Activated CD4-positive, alpha-beta T cell treated with anti-CD3 and anti-CD28 coated beads, Interleukin-2, amount 10 ng/mL, durations not matched to agents 24 days and 14 days (primary cell): Measurements from ENCODE around the gene EPM2AIP1. TPM values are rescaled to one million over a fixed set of nuclear protein-coding genes. Genes with fewer than 3 reads are reported as not detected.
"Not testable (repeated sequence)": the region's sequence is repeated elsewhere in the genome, so short reads cannot be mapped to it uniquely, and the experiment has no call there.

Source experiments
- DNase-seq: peaks from one replicate; pipeline ENCODE4 v3.0.0; 2022
- H3K27ac Mint-ChIP-seq: one replicate; pipeline ENCODE4 v1.8.0; 2022; ENCODE audit warnings: mild to moderate bottlenecking, mixed read lengths
- H3K27me3 Mint-ChIP-seq: one replicate; pipeline ENCODE4 v1.8.0; 2022; ENCODE audit warnings: mixed read lengths
- H3K36me3 Mint-ChIP-seq: one replicate; pipeline ENCODE4 v1.8.0; 2022; ENCODE audit warnings: low read depth, mild to moderate bottlenecking, mixed read lengths
- H3K4me1 Mint-ChIP-seq: one replicate; pipeline ENCODE4 v1.8.0; 2021; ENCODE audit warnings: mixed read lengths
- H3K4me3 Mint-ChIP-seq: one replicate; pipeline ENCODE4 v1.8.0; 2022; ENCODE audit warnings: mild to moderate bottlenecking, moderate library complexity, mixed read lengths
- H3K9me3 Mint-ChIP-seq: one replicate; pipeline ENCODE4 v1.8.0; 2021; ENCODE audit warnings: mixed read lengths
- intact Hi-C: fragments of 100-400 bp; cut with micrococcal nuclease; formaldehyde crosslinking; loops from one replicate; pipeline ENCODE4 v1.15.1; 2023
- total RNA-seq: library from RNA; stranded (reverse); gene quantifications from 2 replicates; pipeline ENCODE4 v1.2.3, GENCODE V29; 2022

EPM2AIP1 gene
- total RNA-seq = 15.8 TPM in 2 replicates

GRCh38 chr3:36992806-36993325 lies at the start of gene EPM2AIP1:
Gene EPM2AIP1, minus strand, starts transcription at chr3:36993131. Its CDS starts 54 bp downstream, at chr3:36993077.
- H3K4me1 Mint-ChIP-seq = peaks cover 43% of the 10 kb centered on the region
- intact Hi-C loops = loop anchor here (1.0 to 2.0 kb wide), 5 partner anchors 35 to 1144 kb away; partner anchors contain the start of gene ACAA1
- peaks cover 4% of the 10 kb centered on the region for H3K9me3 Mint-ChIP-seq
- peaks cover 43% of the 10 kb centered on the region for H3K36me3 Mint-ChIP-seq
- no peak within 1 kb of the TSS for H3K27ac Mint-ChIP-seq
- no peak within 1 kb of the TSS for H3K4me3 Mint-ChIP-seq
- no peaks in the 10 kb centered on the region for H3K27me3 Mint-ChIP-seq
- no peak for DNase-seq

DNA sequence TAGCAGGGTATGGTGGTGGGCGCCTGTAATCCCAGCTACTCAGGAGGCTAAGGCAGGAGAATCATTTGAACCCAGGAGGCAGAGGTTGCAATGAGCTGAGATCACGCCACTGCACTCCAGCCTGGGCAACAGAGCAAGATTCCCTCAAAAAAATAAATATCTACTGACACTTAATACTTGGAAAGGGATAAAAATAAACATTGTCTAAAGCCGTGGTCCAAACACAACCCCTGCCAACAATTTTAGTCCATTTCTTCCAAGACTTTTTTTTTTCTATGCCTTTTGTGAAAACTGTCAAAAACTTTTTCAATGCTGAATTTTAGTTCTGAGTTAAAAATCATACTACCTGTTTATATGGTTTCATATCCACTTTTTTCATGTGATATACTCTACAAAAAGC lies 49.8 kb upstream of the EPM2AIP1 start:
- H3K4me3 Mint-ChIP-seq, H3K27ac Mint-ChIP-seq, H3K4me1 Mint-ChIP-seq, H3K9me3 Mint-ChIP-seq, H3K27me3 Mint-ChIP-seq, DNase-seq, intact Hi-C loops: not testable (repeated sequence)
- H3K36me3 Mint-ChIP-seq = peaks cover 56% of the 10 kb centered on the region

GRCh38 chr3:37041546-37042195 lies 48.7 kb upstream of the EPM2AIP1 start:
- peaks cover 55% of the 10 kb centered on the region for H3K36me3 Mint-ChIP-seq
- H3K9me3 Mint-ChIP-seq = peaks cover 3% of the 10 kb centered on the region
- no peak overlapping the region for H3K4me3 Mint-ChIP-seq
- peaks cover 3% of the 10 kb centered on the region for H3K4me1 Mint-ChIP-seq
- no peaks in the 10 kb centered on the region for H3K27me3 Mint-ChIP-seq
- no peak overlapping the region for H3K27ac Mint-ChIP-seq
- intact Hi-C loops = no loop called here
- DNase-seq = no peak

GRCh38 chr3:37040231-37040630 lies 47.3 kb upstream of the EPM2AIP1 start:
- peaks cover 4% of the 10 kb centered on the region for H3K9me3 Mint-ChIP-seq
- DNase-seq = no peak
- intact Hi-C loops = no loop called here
- H3K27me3 Mint-ChIP-seq = no peaks in the 10 kb centered on the region
- no peak overlapping the region for H3K27ac Mint-ChIP-seq
- H3K36me3 Mint-ChIP-seq = peaks cover 63% of the 10 kb centered on the region
- no peak overlapping the region for H3K4me3 Mint-ChIP-seq
- peaks cover 3% of the 10 kb centered on the region for H3K4me1 Mint-ChIP-seq

- peaks cover 65% of the 10 kb centered on the region for H3K36me3 Mint-ChIP-seq
- intact Hi-C loops = no loop called here
- no peak overlapping the region for H3K27ac Mint-ChIP-seq
- no peaks in the 10 kb centered on the region for H3K27me3 Mint-ChIP-seq
- no peak overlapping the region for H3K4me3 Mint-ChIP-seq
- peaks cover 4% of the 10 kb centered on the region for H3K9me3 Mint-ChIP-seq
- H3K4me1 Mint-ChIP-seq = peaks cover 3% of the 10 kb centered on the region
- no peak for DNase-seq
Observed at GRCh38 chr3:37039161-37039846, 46.4 kb upstream of the EPM2AIP1 start.

DNA sequence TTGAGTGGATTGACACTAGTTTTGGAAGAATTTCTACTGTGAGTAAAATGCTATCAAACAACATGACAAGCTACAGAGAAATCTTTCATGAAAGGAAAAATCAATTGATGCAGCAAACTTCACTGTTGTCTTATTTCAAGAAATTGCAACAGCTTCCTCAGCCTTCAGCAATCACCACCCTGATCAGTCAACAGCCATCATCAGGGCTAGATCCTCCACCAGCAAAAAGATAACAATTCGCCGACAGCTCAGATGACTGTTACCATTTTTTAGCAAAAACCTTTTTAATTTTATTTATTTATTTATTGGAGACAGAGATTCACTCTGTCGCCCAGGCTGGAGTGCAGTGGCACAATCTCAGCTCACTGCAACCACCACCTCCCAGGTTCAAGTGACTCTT lies 44.4 kb upstream of the EPM2AIP1 start:
- Mint-ChIP-seq H3K27me3 (no peaks in the 10 kb centered on the region), H3K4me1 (peaks cover 3% of the 10 kb centered on the region), H3K9me3 (peaks cover 4% of the 10 kb centered on the region), H3K27ac (no peak overlapping the region), H3K4me3 (no peak overlapping the region), H3K36me3 (peaks cover 77% of the 10 kb centered on the region)
- no peak for DNase-seq
- intact Hi-C loops = no loop called here

- no peak for DNase-seq
- Mint-ChIP-seq H3K27ac (no peak overlapping the region), H3K27me3 (no peaks in the 10 kb centered on the region), H3K36me3 (peaks cover 65% of the 10 kb centered on the region), H3K4me3 (no peak overlapping the region), H3K9me3 (peaks cover 4% of the 10 kb centered on the region), H3K4me1 (peaks cover 2% of the 10 kb centered on the region)
- intact Hi-C loops = no loop called here
Observed at GRCh38 chr3:37032961-37033360, 40.0 kb upstream of the EPM2AIP1 start.

GRCh38 chr3:37031096-37031682 lies 38.3 kb upstream of the EPM2AIP1 start:
- DNase-seq = no peak
- Mint-ChIP-seq H3K4me1 (peaks cover 2% of the 10 kb centered on the region), H3K4me3 (no peak overlapping the region), H3K9me3 (no peaks in the 10 kb centered on the region), H3K27me3 (no peaks in the 10 kb centered on the region), H3K36me3 (peaks cover 59% of the 10 kb centered on the region), H3K27ac (no peak overlapping the region)
- intact Hi-C loops = no loop called here

GRCh38 chr3:37030588-37030987 lies 37.7 kb upstream of the EPM2AIP1 start:
- H3K4me3 Mint-ChIP-seq = no peak overlapping the region
- no peaks in the 10 kb centered on the region for H3K27me3 Mint-ChIP-seq
- no peaks in the 10 kb centered on the region for H3K9me3 Mint-ChIP-seq
- intact Hi-C loops = no loop called here
- DNase-seq = no peak
- H3K36me3 Mint-ChIP-seq = peaks cover 58% of the 10 kb centered on the region
- H3K27ac Mint-ChIP-seq = no peak overlapping the region
- peaks cover 2% of the 10 kb centered on the region for H3K4me1 Mint-ChIP-seq

DNA sequence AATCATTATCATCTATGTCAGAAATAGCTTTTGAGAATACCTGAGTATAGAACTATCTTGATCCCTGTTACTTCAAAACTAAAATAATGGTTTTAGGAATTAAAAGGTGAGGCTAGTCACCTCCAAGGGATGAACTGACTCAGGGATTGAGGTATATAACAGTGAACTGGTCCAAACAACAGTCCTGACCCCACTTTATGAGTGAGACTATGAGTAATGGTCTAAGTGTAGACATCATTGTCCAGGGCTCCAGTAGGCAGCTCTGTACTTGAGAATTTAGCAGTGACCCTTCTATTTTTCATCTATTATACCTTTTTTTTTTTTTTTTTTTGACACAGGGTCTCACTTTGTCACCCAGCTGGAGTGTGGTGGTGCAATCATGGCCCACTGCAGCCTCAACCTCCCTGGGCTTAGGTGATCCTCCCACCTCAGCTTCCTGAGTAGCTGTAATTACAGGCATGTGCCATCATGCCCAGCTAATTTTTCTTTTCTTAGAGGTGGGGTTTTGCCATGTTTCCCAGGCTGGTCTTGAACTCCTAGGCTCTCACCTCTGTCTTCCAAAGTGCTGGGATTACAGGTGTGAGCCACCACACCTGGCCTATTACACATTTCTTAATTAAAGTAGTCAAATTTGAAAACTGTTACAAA lies 36.7 kb upstream of the EPM2AIP1 start:
- DNase-seq = no peak
- Mint-ChIP-seq H3K4me3 (no peak overlapping the region), H3K27me3 (no peaks in the 10 kb centered on the region), H3K27ac (no peak overlapping the region), H3K4me1 (peaks cover 5% of the 10 kb centered on the region), H3K36me3 (peaks cover 53% of the 10 kb centered on the region), H3K9me3 (no peaks in the 10 kb centered on the region)
- intact Hi-C loops = no loop called here

GRCh38 chr3:37029111-37029510 lies 36.2 kb upstream of the EPM2AIP1 start:
- Mint-ChIP-seq H3K36me3 (peaks cover 56% of the 10 kb centered on the region), H3K4me3 (no peak overlapping the region), H3K9me3 (no peaks in the 10 kb centered on the region), H3K27ac (no peak overlapping the region), H3K27me3 (no peaks in the 10 kb centered on the region), H3K4me1 (peaks cover 8% of the 10 kb centered on the region)
- intact Hi-C loops = no loop called here
- DNase-seq = no peak

- no peaks in the 10 kb centered on the region for H3K9me3 Mint-ChIP-seq
- no peaks in the 10 kb centered on the region for H3K27me3 Mint-ChIP-seq
- H3K27ac Mint-ChIP-seq = no peak overlapping the region
- DNase-seq = no peak
- no peak overlapping the region for H3K4me3 Mint-ChIP-seq
- H3K4me1 Mint-ChIP-seq = peaks cover 8% of the 10 kb centered on the region
- peaks cover 58% of the 10 kb centered on the region for H3K36me3 Mint-ChIP-seq
- intact Hi-C loops = no loop called here
Observed at GRCh38 chr3:37028329-37028728, 35.4 kb upstream of the EPM2AIP1 start.

GRCh38 chr3:37026851-37027250 lies 33.9 kb upstream of the EPM2AIP1 start:
- no peak overlapping the region for H3K27ac Mint-ChIP-seq
- H3K4me3 Mint-ChIP-seq = no peak overlapping the region
- no peaks in the 10 kb centered on the region for H3K9me3 Mint-ChIP-seq
- DNase-seq = no peak
- H3K36me3 Mint-ChIP-seq = peaks cover 57% of the 10 kb centered on the region
- peaks cover 7% of the 10 kb centered on the region for H3K4me1 Mint-ChIP-seq
- no peaks in the 10 kb centered on the region for H3K27me3 Mint-ChIP-seq
- intact Hi-C loops = no loop called here
